Activated CD4-positive, alpha-beta T cell treated with anti-CD3 and anti-CD28 coated beads, Interleukin-2, amount 10 ng/mL, durations not matched to agents 24 days and 14 days (primary cell): ENCODE data around the gene GAS6. TPM values are rescaled to one million over a fixed set of nuclear protein-coding genes. Genes with fewer than 3 reads are reported as not detected.

ENCODE experiments used
- DNase-seq: peaks from one replicate; pipeline ENCODE4 v3.0.0; 2022
- H3K27ac Mint-ChIP-seq: one replicate; pipeline ENCODE4 v1.8.0; 2022; ENCODE audit warnings: mild to moderate bottlenecking, mixed read lengths
- H3K27me3 Mint-ChIP-seq: one replicate; pipeline ENCODE4 v1.8.0; 2022; ENCODE audit warnings: mixed read lengths
- H3K36me3 Mint-ChIP-seq: one replicate; pipeline ENCODE4 v1.8.0; 2022; ENCODE audit warnings: low read depth, mild to moderate bottlenecking, mixed read lengths
- H3K4me1 Mint-ChIP-seq: one replicate; pipeline ENCODE4 v1.8.0; 2021; ENCODE audit warnings: mixed read lengths
- H3K4me3 Mint-ChIP-seq: one replicate; pipeline ENCODE4 v1.8.0; 2022; ENCODE audit warnings: mild to moderate bottlenecking, moderate library complexity, mixed read lengths
- H3K9me3 Mint-ChIP-seq: one replicate; pipeline ENCODE4 v1.8.0; 2021; ENCODE audit warnings: mixed read lengths
- intact Hi-C: fragments of 100-400 bp; cut with micrococcal nuclease; formaldehyde crosslinking; loops from one replicate; pipeline ENCODE4 v1.15.1; 2023
- total RNA-seq: library from RNA; stranded (reverse); gene quantifications from 2 replicates; pipeline ENCODE4 v1.2.3, GENCODE V29; 2022

GAS6 gene
- total RNA-seq, 1 donor from 2014 or later, result 0.54 TPM

- H3K27me3 Mint-ChIP-seq, result peaks cover 15% of the 10 kb centered on the region
- no peaks in the 10 kb centered on the region for H3K9me3 Mint-ChIP-seq
- no peaks in the 10 kb centered on the region for H3K36me3 Mint-ChIP-seq
- DNase-seq, result no peak
- H3K4me1 Mint-ChIP-seq, result no peaks in the 10 kb centered on the region
- intact Hi-C loops, result loop anchor here (5.0 kb wide), 1 partner anchor 83 kb away; no protein-coding TSS in a partner anchor
- no peak overlapping the region for H3K4me3 Mint-ChIP-seq
- no peak overlapping the region for H3K27ac Mint-ChIP-seq
These were observed 36.8 kb upstream of the GAS6 start for GRCh38 chr13:113900646-113901045.

- Mint-ChIP-seq H3K4me3 (no peak overlapping the region), H3K27me3 (peaks cover 30% of the 10 kb centered on the region), H3K36me3 (no peaks in the 10 kb centered on the region), H3K4me1 (no peaks in the 10 kb centered on the region), H3K27ac (no peak overlapping the region), H3K9me3 (no peaks in the 10 kb centered on the region)
- intact Hi-C loops, result no loop called here
- no peak for DNase-seq
These were observed 34.5 kb upstream of the GAS6 start for GRCh38 chr13:113898391-113898790.

- Mint-ChIP-seq H3K36me3 (no peaks in the 10 kb centered on the region), H3K9me3 (no peaks in the 10 kb centered on the region), H3K27ac (no peak overlapping the region), H3K27me3 (peaks cover 33% of the 10 kb centered on the region), H3K4me3 (no peak overlapping the region), H3K4me1 (no peaks in the 10 kb centered on the region)
- intact Hi-C loops, result no loop called here
- no peak for DNase-seq
These were observed 34.1 kb upstream of the GAS6 start for GRCh38 chr13:113897966-113898365.

GRCh38 chr13:113897161-113897560 lies 33.3 kb upstream of the GAS6 start:
- H3K36me3 Mint-ChIP-seq, result no peaks in the 10 kb centered on the region
- intact Hi-C loops, result no loop called here
- H3K4me1 Mint-ChIP-seq, result no peaks in the 10 kb centered on the region
- H3K4me3 Mint-ChIP-seq, result no peak overlapping the region
- H3K27ac Mint-ChIP-seq, result no peak overlapping the region
- no peaks in the 10 kb centered on the region for H3K9me3 Mint-ChIP-seq
- peak; percentile 32 for DNase-seq
- H3K27me3 Mint-ChIP-seq, result peaks cover 40% of the 10 kb centered on the region

- H3K27ac Mint-ChIP-seq, result no peak overlapping the region
- H3K36me3 Mint-ChIP-seq, result no peaks in the 10 kb centered on the region
- no peaks in the 10 kb centered on the region for H3K4me1 Mint-ChIP-seq
- no peak overlapping the region for H3K4me3 Mint-ChIP-seq
- no peak for DNase-seq
- H3K9me3 Mint-ChIP-seq, result no peaks in the 10 kb centered on the region
- H3K27me3 Mint-ChIP-seq, result peaks cover 56% of the 10 kb centered on the region
- intact Hi-C loops, result no loop called here
These were observed 31.6 kb upstream of the GAS6 start for GRCh38 chr13:113895436-113895835.

GRCh38 chr13:113890774-113891480 lies 27.1 kb upstream of the GAS6 start:
- Mint-ChIP-seq H3K4me3 (no peak overlapping the region), H3K9me3 (no peaks in the 10 kb centered on the region), H3K4me1 (no peaks in the 10 kb centered on the region), H3K36me3 (no peaks in the 10 kb centered on the region), H3K27me3 (peaks cover 52% of the 10 kb centered on the region), H3K27ac (no peak overlapping the region)
- no peak for DNase-seq
- intact Hi-C loops, result no loop called here

- no peaks in the 10 kb centered on the region for H3K9me3 Mint-ChIP-seq
- intact Hi-C loops, result no loop called here
- H3K27me3 Mint-ChIP-seq, result peaks cover 45% of the 10 kb centered on the region
- no peak overlapping the region for H3K4me3 Mint-ChIP-seq
- no peaks in the 10 kb centered on the region for H3K4me1 Mint-ChIP-seq
- DNase-seq, result peak; percentile 40
- H3K27ac Mint-ChIP-seq, result no peak overlapping the region
- H3K36me3 Mint-ChIP-seq, result no peaks in the 10 kb centered on the region
These were observed 25.6 kb upstream of the GAS6 start for GRCh38 chr13:113889467-113889866.

- Mint-ChIP-seq H3K9me3 (no peaks in the 10 kb centered on the region), H3K4me3 (no peak overlapping the region), H3K36me3 (no peaks in the 10 kb centered on the region), H3K4me1 (no peaks in the 10 kb centered on the region), H3K27ac (no peak overlapping the region), H3K27me3 (peaks cover 41% of the 10 kb centered on the region)
- peak; percentile 34 for DNase-seq
- intact Hi-C loops, result no loop called here
These were observed 24.9 kb upstream of the GAS6 start for GRCh38 chr13:113888701-113889330.

- Mint-ChIP-seq H3K9me3 (no peaks in the 10 kb centered on the region), H3K4me3 (no peak overlapping the region), H3K36me3 (no peaks in the 10 kb centered on the region), H3K27ac (no peak overlapping the region), H3K27me3 (peaks cover 32% of the 10 kb centered on the region), H3K4me1 (no peaks in the 10 kb centered on the region)
- intact Hi-C loops, result no loop called here
- DNase-seq, result no peak
These were observed 23.9 kb upstream of the GAS6 start for GRCh38 chr13:113887700-113888201.

- Mint-ChIP-seq H3K27me3 (peaks cover 23% of the 10 kb centered on the region), H3K36me3 (no peaks in the 10 kb centered on the region), H3K4me1 (no peaks in the 10 kb centered on the region), H3K4me3 (no peak overlapping the region), H3K9me3 (no peaks in the 10 kb centered on the region), H3K27ac (no peak overlapping the region)
- intact Hi-C loops, result no loop called here
- DNase-seq, result peak; percentile 48
These were observed 22.8 kb upstream of the GAS6 start for GRCh38 chr13:113886561-113887112.

GRCh38 chr13:113884821-113885220 lies 20.9 kb upstream of the GAS6 start:
- H3K9me3 Mint-ChIP-seq, result no peaks in the 10 kb centered on the region
- DNase-seq, result no peak
- H3K4me3 Mint-ChIP-seq, result no peak overlapping the region
- no peaks in the 10 kb centered on the region for H3K36me3 Mint-ChIP-seq
- H3K4me1 Mint-ChIP-seq, result peaks cover 4% of the 10 kb centered on the region
- intact Hi-C loops, result no loop called here
- peaks cover 7% of the 10 kb centered on the region for H3K27me3 Mint-ChIP-seq
- no peak overlapping the region for H3K27ac Mint-ChIP-seq

GRCh38 chr13:113883921-113884804 lies 20.3 kb upstream of the GAS6 start:
- DNase-seq, result no peak
- no peaks in the 10 kb centered on the region for H3K36me3 Mint-ChIP-seq
- H3K4me1 Mint-ChIP-seq, result peaks cover 4% of the 10 kb centered on the region
- H3K4me3 Mint-ChIP-seq, result no peak overlapping the region
- intact Hi-C loops, result no loop called here
- no peak overlapping the region for H3K27ac Mint-ChIP-seq
- H3K27me3 Mint-ChIP-seq, result peaks cover 3% of the 10 kb centered on the region
- H3K9me3 Mint-ChIP-seq, result no peaks in the 10 kb centered on the region

GRCh38 chr13:113883314-113883811 lies 19.5 kb upstream of the GAS6 start:
- no peak for DNase-seq
- Mint-ChIP-seq H3K9me3 (no peaks in the 10 kb centered on the region), H3K27me3 (peaks cover 2% of the 10 kb centered on the region), H3K36me3 (no peaks in the 10 kb centered on the region), H3K27ac (no peak overlapping the region), H3K4me1 (peaks cover 4% of the 10 kb centered on the region), H3K4me3 (no peak overlapping the region)
- intact Hi-C loops, result no loop called here
